SK-N-SH treated with all-trans-retinoic acid at 6 μM for 48 hours (cell line): ENCODE measurements around the gene LAP3.

ENCODE experiments used
- ATAC-seq: fragments of 200-7000 bp; cut with Tn5 transposase; 3 replicates; pipeline ENCODE4 v1.9.1; 2020; ENCODE audit warnings: mild to moderate bottlenecking, moderate library complexity
- ARNTL ChIP-seq: fragments of 450-650 bp; formaldehyde crosslinking; IDR thresholded peaks from 2 replicates; pipeline ENCODE4 v1.5.0; 2020; ENCODE audit warnings: low read depth, mild to moderate bottlenecking, moderate library complexity, borderline replicate concordance
- BACH2 ChIP-seq: fragments of 250-450 bp; sonication (Bioruptor Pico); IDR thresholded peaks from 2 replicates; pipeline ENCODE4 v1.9.0; 2021; ENCODE audit warnings: mild to moderate bottlenecking, borderline replicate concordance
- CSDC2 ChIP-seq: fragments of 250-450 bp; sonication (Bioruptor Pico); IDR thresholded peaks from 2 replicates; pipeline ENCODE4 v1.5.0; 2020; ENCODE audit warnings: mild to moderate bottlenecking, moderate library complexity
- ESRRG ChIP-seq: fragments of 250-450 bp; sonication (Bioruptor Pico); IDR thresholded peaks from 2 replicates; pipeline ENCODE4 v1.6.1; 2021; ENCODE audit warnings: mild to moderate bottlenecking
- GLIS3 ChIP-seq: fragments of 250-450 bp; sonication (Bioruptor Pico); IDR thresholded peaks from 2 replicates; pipeline ENCODE4 v1.5.0; 2020; ENCODE audit warnings: mild to moderate bottlenecking, moderate library complexity
- ISL1 ChIP-seq: fragments of 250-450 bp; sonication (Bioruptor Pico); IDR thresholded peaks from 2 replicates; pipeline ENCODE4 v2.1.2; 2022; ENCODE audit warnings: mild to moderate bottlenecking, moderate library complexity
- OSR1 ChIP-seq: fragments of 250-450 bp; sonication (Bioruptor Pico); IDR thresholded peaks from 2 replicates; pipeline ENCODE4 v1.8.0; 2022; ENCODE audit warnings: moderate library complexity, mild to moderate bottlenecking, inconsistent platforms
- PPARA ChIP-seq: fragments of 250-450 bp; sonication (Bioruptor Pico); IDR thresholded peaks from 2 replicates; pipeline ENCODE4 v1.5.0; 2020; ENCODE audit warnings: mild to moderate bottlenecking, borderline replicate concordance
- SNAI2 ChIP-seq: fragments of 250-450 bp; sonication (Bioruptor Pico); IDR thresholded peaks from 2 replicates; pipeline ENCODE4 v1.5.0; 2020; ENCODE audit warnings: mild to moderate bottlenecking, moderate library complexity
- TCF4 ChIP-seq: fragments of 250-450 bp; sonication (Bioruptor Pico); IDR thresholded peaks from 2 replicates; pipeline ENCODE4 v1.8.0; 2021; ENCODE audit warnings: mild to moderate bottlenecking, moderate library complexity, borderline replicate concordance
- TOX ChIP-seq: fragments of 250-450 bp; sonication (Bioruptor Pico); IDR thresholded peaks from 2 replicates; pipeline ENCODE4 v1.8.0; 2021; ENCODE audit warnings: mild to moderate bottlenecking, moderate library complexity, borderline replicate concordance
- ZFP30 ChIP-seq: fragments of 450-650 bp; formaldehyde crosslinking; IDR thresholded peaks from 2 replicates; pipeline ENCODE4 v1.5.0; 2022; ENCODE audit warnings: mild to moderate bottlenecking, moderate library complexity
- ZNF565 ChIP-seq: fragments of 450-650 bp; formaldehyde crosslinking; conservative IDR thresholded peaks from 2 replicates; pipeline ENCODE4 v1.5.0; 2020; ENCODE audit warnings: low read depth, mild to moderate bottlenecking, moderate library complexity
- ZNF70 ChIP-seq: fragments of 450-650 bp; formaldehyde crosslinking; IDR thresholded peaks from 2 replicates; pipeline ENCODE4 v1.5.0; 2020; ENCODE audit warnings: mild to moderate bottlenecking, moderate library complexity
- ZNF8 ChIP-seq: fragments of 450-650 bp; formaldehyde crosslinking; IDR thresholded peaks from 2 replicates; pipeline ENCODE4 v1.5.0; 2020; ENCODE audit warnings: mild to moderate bottlenecking, moderate library complexity
- TF ChIP-seq, protein P1 (sequence below): fragments of 250-450 bp; sonication (Bioruptor Pico); IDR thresholded peaks from 2 replicates; pipeline ENCODE4 v1.8.0; 2021; ENCODE audit warnings: low read depth, mild to moderate bottlenecking, moderate library complexity, borderline replicate concordance
- TF ChIP-seq, protein P2 (sequence below): fragments of 250-450 bp; sonication (Bioruptor Pico); IDR thresholded peaks from 2 replicates; pipeline ENCODE4 v1.5.0; 2020; ENCODE audit warnings: mild to moderate bottlenecking, moderate library complexity
- TF ChIP-seq, protein P3 (sequence below): fragments of 250-450 bp; sonication (Bioruptor Pico); IDR thresholded peaks from 2 replicates; pipeline ENCODE4 v1.5.1; 2020; ENCODE audit warnings: low read depth, mild to moderate bottlenecking, moderate library complexity
- TF ChIP-seq, protein P4 (sequence below): fragments of 250-450 bp; sonication (Bioruptor Pico); IDR thresholded peaks from 2 replicates; pipeline ENCODE4 v1.8.0; 2020; ENCODE audit warnings: mild to moderate bottlenecking, moderate library complexity, borderline replicate concordance
- TF ChIP-seq, protein P5 (sequence below): fragments of 250-450 bp; sonication (Bioruptor Pico); IDR thresholded peaks from 2 replicates; pipeline ENCODE4 v1.5.1; 2021; ENCODE audit warnings: mild to moderate bottlenecking, moderate library complexity

Gene LAP3

DNA sequence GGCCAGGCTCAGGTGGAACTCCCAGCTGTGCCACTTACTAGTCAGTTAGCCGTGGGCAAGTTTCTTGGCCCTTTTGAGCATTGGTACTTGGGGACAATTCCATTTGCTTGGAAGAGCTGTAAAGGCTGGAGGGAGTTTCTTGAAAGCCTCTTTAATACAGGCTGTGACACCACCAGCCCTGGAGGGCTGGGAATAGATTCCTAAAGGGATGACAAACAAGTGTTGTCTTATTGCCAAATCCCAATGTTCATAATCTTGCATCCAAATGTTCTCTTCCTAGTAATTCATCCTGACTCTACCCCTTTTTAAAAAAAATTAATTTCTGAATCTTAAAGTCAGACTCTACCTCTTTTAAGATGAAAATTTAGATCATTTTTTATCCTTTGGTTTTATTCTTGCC is 22.8 kb downstream of the LAP3 start:
- TF ChIP-seq ISL1 (CRISPR knock-in tag) (no peak), BACH2 (CRISPR knock-in tag) (no peak), ZNF565 (CRISPR knock-in tag) (no peak), GLIS3 (CRISPR knock-in tag) (no peak)
- TF ChIP-seq, protein P1, sequence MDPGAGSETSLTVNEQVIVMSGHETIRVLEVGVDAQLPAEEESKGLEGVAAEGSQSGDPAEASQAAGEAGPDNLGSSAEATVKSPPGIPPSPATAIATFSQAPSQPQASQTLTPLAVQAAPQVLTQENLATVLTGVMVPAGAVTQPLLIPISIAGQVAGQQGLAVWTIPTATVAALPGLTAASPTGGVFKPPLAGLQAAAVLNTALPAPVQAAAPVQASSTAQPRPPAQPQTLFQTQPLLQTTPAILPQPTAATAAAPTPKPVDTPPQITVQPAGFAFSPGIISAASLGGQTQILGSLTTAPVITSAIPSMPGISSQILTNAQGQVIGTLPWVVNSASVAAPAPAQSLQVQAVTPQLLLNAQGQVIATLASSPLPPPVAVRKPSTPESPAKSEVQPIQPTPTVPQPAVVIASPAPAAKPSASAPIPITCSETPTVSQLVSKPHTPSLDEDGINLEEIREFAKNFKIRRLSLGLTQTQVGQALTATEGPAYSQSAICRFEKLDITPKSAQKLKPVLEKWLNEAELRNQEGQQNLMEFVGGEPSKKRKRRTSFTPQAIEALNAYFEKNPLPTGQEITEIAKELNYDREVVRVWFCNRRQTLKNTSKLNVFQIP (CRISPR knock-in tag): no peak
- TF ChIP-seq, protein P2, sequence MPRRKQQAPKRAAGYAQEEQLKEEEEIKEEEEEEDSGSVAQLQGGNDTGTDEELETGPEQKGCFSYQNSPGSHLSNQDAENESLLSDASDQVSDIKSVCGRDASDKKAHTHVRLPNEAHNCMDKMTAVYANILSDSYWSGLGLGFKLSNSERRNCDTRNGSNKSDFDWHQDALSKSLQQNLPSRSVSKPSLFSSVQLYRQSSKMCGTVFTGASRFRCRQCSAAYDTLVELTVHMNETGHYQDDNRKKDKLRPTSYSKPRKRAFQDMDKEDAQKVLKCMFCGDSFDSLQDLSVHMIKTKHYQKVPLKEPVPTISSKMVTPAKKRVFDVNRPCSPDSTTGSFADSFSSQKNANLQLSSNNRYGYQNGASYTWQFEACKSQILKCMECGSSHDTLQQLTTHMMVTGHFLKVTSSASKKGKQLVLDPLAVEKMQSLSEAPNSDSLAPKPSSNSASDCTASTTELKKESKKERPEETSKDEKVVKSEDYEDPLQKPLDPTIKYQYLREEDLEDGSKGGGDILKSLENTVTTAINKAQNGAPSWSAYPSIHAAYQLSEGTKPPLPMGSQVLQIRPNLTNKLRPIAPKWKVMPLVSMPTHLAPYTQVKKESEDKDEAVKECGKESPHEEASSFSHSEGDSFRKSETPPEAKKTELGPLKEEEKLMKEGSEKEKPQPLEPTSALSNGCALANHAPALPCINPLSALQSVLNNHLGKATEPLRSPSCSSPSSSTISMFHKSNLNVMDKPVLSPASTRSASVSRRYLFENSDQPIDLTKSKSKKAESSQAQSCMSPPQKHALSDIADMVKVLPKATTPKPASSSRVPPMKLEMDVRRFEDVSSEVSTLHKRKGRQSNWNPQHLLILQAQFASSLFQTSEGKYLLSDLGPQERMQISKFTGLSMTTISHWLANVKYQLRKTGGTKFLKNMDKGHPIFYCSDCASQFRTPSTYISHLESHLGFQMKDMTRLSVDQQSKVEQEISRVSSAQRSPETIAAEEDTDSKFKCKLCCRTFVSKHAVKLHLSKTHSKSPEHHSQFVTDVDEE (CRISPR knock-in tag): no peak
- ATAC-seq: no peak

DNA sequence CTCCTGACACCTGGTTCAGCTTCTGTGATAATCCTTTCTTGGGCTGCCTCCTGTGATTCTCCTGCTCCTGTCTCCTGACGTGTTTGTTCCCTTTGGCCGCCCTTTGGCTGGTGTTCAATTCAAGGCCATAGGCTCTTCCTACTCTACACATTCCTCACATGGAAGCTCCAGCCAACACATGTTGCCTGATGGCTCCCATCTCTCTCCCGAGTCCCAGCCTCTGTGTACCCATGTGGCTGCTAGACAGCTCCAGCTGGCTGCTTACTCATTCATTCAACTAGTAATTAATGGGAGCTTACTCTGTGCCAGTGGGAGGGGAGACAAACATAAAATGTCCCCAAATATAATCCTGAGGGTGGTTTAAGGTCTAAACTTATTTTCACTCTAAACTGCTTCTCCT is 28.2 kb downstream of the LAP3 start:
- TF ChIP-seq CSDC2 (CRISPR knock-in tag): no peak
- no peak for TF ChIP-seq ISL1 (CRISPR knock-in tag)
- TF ChIP-seq, protein P1 (CRISPR knock-in tag): no peak
- TF ChIP-seq BACH2 (CRISPR knock-in tag): no peak
- TF ChIP-seq, protein P3, sequence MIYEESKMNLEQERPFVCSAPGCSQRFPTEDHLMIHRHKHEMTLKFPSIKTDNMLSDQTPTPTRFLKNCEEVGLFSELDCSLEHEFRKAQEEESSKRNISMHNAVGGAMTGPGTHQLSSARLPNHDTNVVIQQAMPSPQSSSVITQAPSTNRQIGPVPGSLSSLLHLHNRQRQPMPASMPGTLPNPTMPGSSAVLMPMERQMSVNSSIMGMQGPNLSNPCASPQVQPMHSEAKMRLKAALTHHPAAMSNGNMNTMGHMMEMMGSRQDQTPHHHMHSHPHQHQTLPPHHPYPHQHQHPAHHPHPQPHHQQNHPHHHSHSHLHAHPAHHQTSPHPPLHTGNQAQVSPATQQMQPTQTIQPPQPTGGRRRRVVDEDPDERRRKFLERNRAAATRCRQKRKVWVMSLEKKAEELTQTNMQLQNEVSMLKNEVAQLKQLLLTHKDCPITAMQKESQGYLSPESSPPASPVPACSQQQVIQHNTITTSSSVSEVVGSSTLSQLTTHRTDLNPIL (CRISPR knock-in tag): no peak
- TF ChIP-seq, protein P2 (CRISPR knock-in tag): no peak
- no peak for TF ChIP-seq PPARA
- TF ChIP-seq ZNF565 (CRISPR knock-in tag): no peak
- ATAC-seq: no peak

DNA sequence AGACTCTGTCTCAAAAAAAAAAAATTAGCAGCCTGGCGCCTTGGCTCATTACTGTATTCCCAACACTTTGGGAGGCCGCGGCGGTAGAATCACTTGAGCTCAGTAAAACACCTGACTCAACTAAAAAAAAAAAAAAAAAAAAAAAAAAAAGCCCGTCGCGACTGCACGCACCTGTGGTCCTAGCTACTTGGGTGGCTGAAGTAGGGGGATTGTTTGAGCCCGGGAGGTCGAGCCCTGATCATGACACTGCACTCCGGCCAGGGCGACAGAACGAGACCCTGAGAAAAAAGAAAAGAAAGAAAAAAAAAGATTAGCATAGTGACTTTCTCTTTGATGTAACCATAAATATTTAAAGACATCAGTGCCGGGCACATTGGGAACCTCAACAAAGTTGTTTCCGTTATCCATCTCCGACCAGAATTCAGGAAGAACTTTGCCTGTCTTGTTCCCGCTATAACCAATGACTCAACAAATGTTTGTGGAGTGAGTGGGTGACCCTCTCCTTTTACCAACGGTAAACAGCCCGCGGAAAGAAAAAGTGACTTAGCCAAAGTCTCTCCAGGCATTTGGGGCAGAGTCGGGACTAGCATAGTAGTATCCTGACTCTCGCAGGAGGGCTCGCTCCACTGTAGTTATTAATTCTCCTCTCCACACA is 36.9 kb downstream of the LAP3 start:
- peak; percentile 84 for ATAC-seq
- TF ChIP-seq ZNF565 (CRISPR knock-in tag) (no peak), OSR1 (no peak), TOX (CRISPR knock-in tag) (no peak), PPARA (no peak), ISL1 (CRISPR knock-in tag) (no peak), GLIS3 (CRISPR knock-in tag) (no peak), ZFP30 (CRISPR knock-in tag) (no peak), ZNF70 (CRISPR knock-in tag) (no peak), ARNTL (CRISPR knock-in tag) (no peak), SNAI2 (no peak), ESRRG (CRISPR knock-in tag) (no peak), TCF4 (CRISPR knock-in tag) (no peak), ZNF8 (no peak), CSDC2 (CRISPR knock-in tag) (no peak), BACH2 (CRISPR knock-in tag) (no peak)
- TF ChIP-seq, protein P4, sequence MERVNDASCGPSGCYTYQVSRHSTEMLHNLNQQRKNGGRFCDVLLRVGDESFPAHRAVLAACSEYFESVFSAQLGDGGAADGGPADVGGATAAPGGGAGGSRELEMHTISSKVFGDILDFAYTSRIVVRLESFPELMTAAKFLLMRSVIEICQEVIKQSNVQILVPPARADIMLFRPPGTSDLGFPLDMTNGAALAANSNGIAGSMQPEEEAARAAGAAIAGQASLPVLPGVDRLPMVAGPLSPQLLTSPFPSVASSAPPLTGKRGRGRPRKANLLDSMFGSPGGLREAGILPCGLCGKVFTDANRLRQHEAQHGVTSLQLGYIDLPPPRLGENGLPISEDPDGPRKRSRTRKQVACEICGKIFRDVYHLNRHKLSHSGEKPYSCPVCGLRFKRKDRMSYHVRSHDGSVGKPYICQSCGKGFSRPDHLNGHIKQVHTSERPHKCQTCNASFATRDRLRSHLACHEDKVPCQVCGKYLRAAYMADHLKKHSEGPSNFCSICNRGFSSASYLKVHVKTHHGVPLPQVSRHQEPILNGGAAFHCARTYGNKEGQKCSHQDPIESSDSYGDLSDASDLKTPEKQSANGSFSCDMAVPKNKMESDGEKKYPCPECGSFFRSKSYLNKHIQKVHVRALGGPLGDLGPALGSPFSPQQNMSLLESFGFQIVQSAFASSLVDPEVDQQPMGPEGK (CRISPR knock-in tag): no peak
- TF ChIP-seq, protein P5, sequence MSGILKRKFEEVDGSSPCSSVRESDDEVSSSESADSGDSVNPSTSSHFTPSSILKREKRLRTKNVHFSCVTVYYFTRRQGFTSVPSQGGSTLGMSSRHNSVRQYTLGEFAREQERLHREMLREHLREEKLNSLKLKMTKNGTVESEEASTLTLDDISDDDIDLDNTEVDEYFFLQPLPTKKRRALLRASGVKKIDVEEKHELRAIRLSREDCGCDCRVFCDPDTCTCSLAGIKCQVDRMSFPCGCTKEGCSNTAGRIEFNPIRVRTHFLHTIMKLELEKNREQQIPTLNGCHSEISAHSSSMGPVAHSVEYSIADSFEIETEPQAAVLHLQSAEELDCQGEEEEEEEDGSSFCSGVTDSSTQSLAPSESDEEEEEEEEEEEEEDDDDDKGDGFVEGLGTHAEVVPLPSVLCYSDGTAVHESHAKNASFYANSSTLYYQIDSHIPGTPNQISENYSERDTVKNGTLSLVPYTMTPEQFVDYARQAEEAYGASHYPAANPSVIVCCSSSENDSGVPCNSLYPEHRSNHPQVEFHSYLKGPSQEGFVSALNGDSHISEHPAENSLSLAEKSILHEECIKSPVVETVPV (CRISPR knock-in tag): no peak
- TF ChIP-seq, protein P3 (CRISPR knock-in tag): no peak
